ENCODE results near the gene TGFBR3.

DNA sequence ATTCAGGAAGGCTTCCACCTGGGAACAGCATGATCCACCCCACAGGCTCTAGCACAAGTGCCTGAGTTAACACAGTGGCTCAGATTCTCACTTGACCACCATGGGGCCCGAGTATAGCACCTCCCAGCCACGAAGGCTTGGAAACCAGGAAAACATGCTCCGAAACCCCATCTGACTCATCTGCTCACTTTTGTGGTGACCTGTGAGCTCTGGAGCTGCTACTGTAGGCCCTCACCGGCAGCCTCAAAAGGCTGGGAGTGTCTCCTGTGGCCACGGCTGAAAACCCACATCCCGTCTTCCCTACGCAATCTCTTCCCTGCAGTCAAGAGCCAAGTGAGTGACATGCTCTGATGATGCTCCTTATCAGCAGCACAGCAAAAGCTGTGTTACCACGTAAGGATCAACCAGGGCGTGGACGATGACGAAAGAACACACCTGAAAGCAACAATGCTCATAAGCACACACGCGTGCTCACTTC is 81.4 kb downstream of the TGFBR3 start:
- TF ChIP-seq REST (IDR thresholded peaks at IDR 0.05; ENCODE audit: insufficient read depth in 1 of 2, low read depth in 2 of 2, low read length in 2 of 2) (no peak), POLR2AphosphoS5 (IDR thresholded peaks at IDR 0.05; ENCODE audit: low read depth, low read length) (no peak)
